Calu3 (cell line): ENCODE results near the gene RNU6-9. TPM values are rescaled to one million over a fixed set of nuclear protein-coding genes. Genes with fewer than 3 reads are reported as not detected.

ENCODE experiments used
- BruUV-seq: library from RNA; stranded (reverse); fragments of 400-500 nt; replicated peaks from 2 replicates; lab custom pipeline; 2021; lab: Mats Ljungman, UMichigan
- CTCF ChIA-PET: fragments of 300-600 bp; sonication (Branson Sonifier 250); formaldehyde crosslinking; loops from one replicate; lab custom pipeline; 2022; ENCODE audit warnings: antibody characterized with exemption; lab: Charles Lee
- DNase-seq: peaks from one replicate; pipeline ENCODE4 v3.0.0; 2022
- H3K27ac Mint-ChIP-seq: one replicate; pipeline ENCODE4 v1.8.0; 2022; ENCODE audit warnings: mixed read lengths; ENCODE audit not compliant: unreplicated experiment
- H3K27me3 Mint-ChIP-seq: one replicate; pipeline ENCODE4 v1.8.0; 2022; ENCODE audit warnings: mixed read lengths; ENCODE audit not compliant: unreplicated experiment
- H3K36me3 Mint-ChIP-seq: one replicate; pipeline ENCODE4 v1.8.0; 2022; ENCODE audit warnings: mild to moderate bottlenecking, moderate library complexity, mixed read lengths; ENCODE audit not compliant: insufficient read depth, unreplicated experiment
- H3K4me1 Mint-ChIP-seq: one replicate; pipeline ENCODE4 v1.8.0; 2022; ENCODE audit warnings: mild to moderate bottlenecking, low read depth, mixed read lengths; ENCODE audit not compliant: unreplicated experiment
- H3K4me3 Mint-ChIP-seq: one replicate; pipeline ENCODE4 v1.8.0; 2022; ENCODE audit warnings: mild to moderate bottlenecking, low read depth, moderate library complexity, mixed read lengths; ENCODE audit not compliant: unreplicated experiment
- H3K9me3 Mint-ChIP-seq: one replicate; pipeline ENCODE4 v1.8.0; 2022; ENCODE audit warnings: low read depth, mixed read lengths; ENCODE audit not compliant: unreplicated experiment
- CTCF ChIP-seq: fragments of 200-600 bp; IDR thresholded peaks from one replicate; pipeline ENCODE4 v1.8.0; 2022; ENCODE audit warnings: antibody characterized with exemption; ENCODE audit not compliant: unreplicated experiment
- intact Hi-C: fragments of 100-400 bp; cut with micrococcal nuclease; formaldehyde crosslinking; loops from one replicate; pipeline ENCODE4 v1.10.0; 2022; ENCODE audit not compliant: unreplicated experiment
- total RNA-seq: library from RNA; stranded (reverse); gene quantifications from 2 replicates; pipeline ENCODE4 v1.2.3, GENCODE V29; 2022

RNU6-9 gene
- total RNA-seq, 1 experiment from 2014 or later, result not detected

- Mint-ChIP-seq H3K4me1 (no peaks in the 10 kb centered on the region), H3K4me3 (no peak overlapping the region), H3K36me3 (peaks cover 13% of the 10 kb centered on the region), H3K27me3 (peaks cover 16% of the 10 kb centered on the region), H3K9me3 (no peaks in the 10 kb centered on the region), H3K27ac (no peak overlapping the region)
- no TSS peak for BruUV-seq
- intact Hi-C loops, result no loop called here
- no peak for DNase-seq
- TF ChIP-seq CTCF, result no peak
- CTCF ChIA-PET, result no interaction called here
These were observed 35.4 kb downstream of the RNU6-9 start for GRCh38 chr19:928471-929202.

GRCh38 chr19:929203-929890 lies 36.1 kb downstream of the RNU6-9 start:
- Mint-ChIP-seq H3K27me3 (peaks cover 16% of the 10 kb centered on the region), H3K27ac (no peak overlapping the region), H3K9me3 (no peaks in the 10 kb centered on the region), H3K4me1 (no peaks in the 10 kb centered on the region), H3K4me3 (no peak overlapping the region), H3K36me3 (peaks cover 13% of the 10 kb centered on the region)
- CTCF ChIA-PET, result no interaction called here
- no TSS peak for BruUV-seq
- no peak for DNase-seq
- TF ChIP-seq CTCF, result no peak
- intact Hi-C loops, result no loop called here

- intact Hi-C loops, result no loop called here
- no peak for DNase-seq
- H3K27ac Mint-ChIP-seq, result no peak overlapping the region
- no peak for TF ChIP-seq CTCF
- H3K4me1 Mint-ChIP-seq, result no peaks in the 10 kb centered on the region
- no TSS peak for BruUV-seq
- peaks cover 16% of the 10 kb centered on the region for H3K27me3 Mint-ChIP-seq
- H3K9me3 Mint-ChIP-seq, result no peaks in the 10 kb centered on the region
- CTCF ChIA-PET, result no interaction called here
- H3K36me3 Mint-ChIP-seq, result peaks cover 13% of the 10 kb centered on the region
- H3K4me3 Mint-ChIP-seq, result no peak overlapping the region
These were observed 36.6 kb downstream of the RNU6-9 start for GRCh38 chr19:929891-930258.

- no peaks in the 10 kb centered on the region for H3K4me1 Mint-ChIP-seq
- DNase-seq, result no peak
- no peaks in the 10 kb centered on the region for H3K9me3 Mint-ChIP-seq
- H3K36me3 Mint-ChIP-seq, result peaks cover 6% of the 10 kb centered on the region
- CTCF ChIA-PET, result interaction anchor here (0.9 kb wide), 1 partner anchor 30 kb away, joined by 8 read pairs; no protein-coding TSS in a partner anchor
- no peak overlapping the region for H3K4me3 Mint-ChIP-seq
- H3K27ac Mint-ChIP-seq, result no peak overlapping the region
- no peak for TF ChIP-seq CTCF
- intact Hi-C loops, result no loop called here
- peaks cover 16% of the 10 kb centered on the region for H3K27me3 Mint-ChIP-seq
- no TSS peak for BruUV-seq
These were observed 38.8 kb downstream of the RNU6-9 start for GRCh38 chr19:931860-932647.
